Measurements from ENCODE around the gene YY1. TPM values are rescaled to one million over a fixed set of nuclear protein-coding genes. Genes with fewer than 3 reads are reported as not detected.
"Not testable (repeated sequence)": the region's sequence is repeated elsewhere in the genome, so short reads cannot be mapped to it uniquely, and the experiment has no call there.

Gene YY1
- total RNA-seq, 1 donor from 2014 or later, result 102 TPM

DNA sequence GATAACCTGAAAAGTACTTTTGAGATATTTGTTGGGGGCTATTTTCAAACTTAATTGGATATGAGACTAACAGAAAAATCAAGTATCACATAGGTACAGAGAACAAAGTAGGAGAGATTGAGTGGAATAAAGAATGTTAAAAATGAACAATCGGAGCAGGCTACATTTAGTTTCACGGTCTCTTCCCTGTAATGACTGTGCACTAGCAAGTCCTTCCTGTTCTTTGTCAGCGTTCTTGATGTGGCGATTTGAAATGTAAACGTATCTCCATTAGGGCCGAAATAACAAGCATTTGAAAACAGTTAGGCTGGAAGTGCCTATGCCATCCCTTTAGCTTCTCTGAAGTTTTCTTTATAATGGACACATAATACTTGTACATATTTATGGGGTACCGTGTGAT, 36.3 kb downstream of the YY1 start:
- Mint-ChIP-seq H3K9me3 (no peaks in the 10 kb centered on the region), H3K36me3 (ENCODE audit: low read depth) (peaks cover 23% of the 10 kb centered on the region), H3K4me3 (no peak overlapping the region), H3K27ac (no peak overlapping the region), H3K4me1 (peaks cover 31% of the 10 kb centered on the region), H3K27me3 (no peaks in the 10 kb centered on the region)
- intact Hi-C loops (cut with micrococcal nuclease), result loop anchor here (5.0 kb wide), 1 partner anchor 33 kb away; no protein-coding TSS in a partner anchor
- no peak for DNase-seq

GRCh38 chr14:100278702-100279101, 39.8 kb downstream of the YY1 start:
- Mint-ChIP-seq H3K36me3 (ENCODE audit: low read depth) (peaks cover 25% of the 10 kb centered on the region), H3K4me3 (no peak overlapping the region), H3K9me3 (no peaks in the 10 kb centered on the region), H3K4me1 (peaks cover 31% of the 10 kb centered on the region), H3K27me3 (no peaks in the 10 kb centered on the region), H3K27ac (peak overlapping the region; percentile 60)
- no peak for DNase-seq
- intact Hi-C loops (cut with micrococcal nuclease), result loop anchor here (5.0 kb wide), 1 partner anchor 36 kb away; no protein-coding TSS in a partner anchor

- Mint-ChIP-seq H3K9me3 (no peaks in the 10 kb centered on the region), H3K27me3 (no peaks in the 10 kb centered on the region), H3K36me3 (ENCODE audit: low read depth) (peaks cover 25% of the 10 kb centered on the region), H3K4me1 (peaks cover 31% of the 10 kb centered on the region), H3K4me3 (no peak overlapping the region), H3K27ac (no peak overlapping the region)
- intact Hi-C loops (cut with micrococcal nuclease), result loop anchor here (5.0 kb wide), 1 partner anchor 37 kb away; no protein-coding TSS in a partner anchor
- DNase-seq, result no peak
Measured at GRCh38 chr14:100279133-100279532, 40.2 kb downstream of the YY1 start.

DNA sequence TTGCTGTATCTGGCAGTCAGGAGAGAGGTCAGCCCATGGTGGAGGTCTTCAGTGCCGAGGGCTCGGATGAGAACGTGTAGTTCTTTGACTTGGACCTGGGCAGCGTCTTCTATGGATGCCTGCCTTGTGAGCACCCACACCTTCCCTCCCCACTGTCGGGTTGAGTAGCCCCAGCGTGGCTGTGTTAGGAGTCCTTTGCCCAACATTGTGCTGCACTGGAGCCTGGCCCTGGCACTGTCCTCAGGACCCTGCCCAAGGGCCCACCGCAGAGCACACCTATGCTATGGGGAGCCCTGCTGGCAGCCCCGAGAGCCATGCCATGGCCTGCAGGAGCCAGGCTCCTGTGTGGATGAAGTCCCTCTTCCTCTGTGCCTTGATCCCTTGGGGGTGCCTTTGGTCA, 40.6 kb downstream of the YY1 start:
- no peaks in the 10 kb centered on the region for H3K27me3 Mint-ChIP-seq
- intact Hi-C loops (cut with micrococcal nuclease), result loop anchor here (5.0 kb wide), 1 partner anchor 37 kb away; no protein-coding TSS in a partner anchor
- DNase-seq, result no peak
- peaks cover 25% of the 10 kb centered on the region for H3K36me3 Mint-ChIP-seq (ENCODE audit: low read depth)
- no peaks in the 10 kb centered on the region for H3K9me3 Mint-ChIP-seq
- H3K4me1 Mint-ChIP-seq, result peaks cover 29% of the 10 kb centered on the region
- H3K27ac Mint-ChIP-seq, result peak overlapping the region; percentile 42
- no peak overlapping the region for H3K4me3 Mint-ChIP-seq

- Mint-ChIP-seq H3K36me3 (ENCODE audit: low read depth) (peaks cover 14% of the 10 kb centered on the region), H3K4me1 (peaks cover 24% of the 10 kb centered on the region), H3K27me3 (no peaks in the 10 kb centered on the region), H3K27ac (no peak overlapping the region), H3K4me3 (no peak overlapping the region), H3K9me3 (no peaks in the 10 kb centered on the region)
- intact Hi-C loops (cut with micrococcal nuclease), result no loop called here
- no peak for DNase-seq
Measured at GRCh38 chr14:100281286-100282082, 42.5 kb downstream of the YY1 start.

GRCh38 chr14:100282083-100282350, 43.1 kb downstream of the YY1 start:
- Mint-ChIP-seq H3K27ac (peak overlapping the region; percentile 34), H3K36me3 (ENCODE audit: low read depth) (peaks cover 11% of the 10 kb centered on the region), H3K9me3 (no peaks in the 10 kb centered on the region), H3K27me3 (no peaks in the 10 kb centered on the region), H3K4me3 (no peak overlapping the region), H3K4me1 (peaks cover 24% of the 10 kb centered on the region)
- intact Hi-C loops (cut with micrococcal nuclease), result no loop called here
- DNase-seq, result no peak

- no peaks in the 10 kb centered on the region for H3K9me3 Mint-ChIP-seq
- intact Hi-C loops (cut with micrococcal nuclease), result no loop called here
- no peaks in the 10 kb centered on the region for H3K27me3 Mint-ChIP-seq
- H3K4me1 Mint-ChIP-seq, result peaks cover 21% of the 10 kb centered on the region
- no peak for DNase-seq
- H3K4me3 Mint-ChIP-seq, result no peak overlapping the region
- no peak overlapping the region for H3K27ac Mint-ChIP-seq
- H3K36me3 Mint-ChIP-seq (ENCODE audit: low read depth), result peaks cover 4% of the 10 kb centered on the region
Measured at GRCh38 chr14:100282766-100283419, 43.9 kb downstream of the YY1 start.

DNA sequence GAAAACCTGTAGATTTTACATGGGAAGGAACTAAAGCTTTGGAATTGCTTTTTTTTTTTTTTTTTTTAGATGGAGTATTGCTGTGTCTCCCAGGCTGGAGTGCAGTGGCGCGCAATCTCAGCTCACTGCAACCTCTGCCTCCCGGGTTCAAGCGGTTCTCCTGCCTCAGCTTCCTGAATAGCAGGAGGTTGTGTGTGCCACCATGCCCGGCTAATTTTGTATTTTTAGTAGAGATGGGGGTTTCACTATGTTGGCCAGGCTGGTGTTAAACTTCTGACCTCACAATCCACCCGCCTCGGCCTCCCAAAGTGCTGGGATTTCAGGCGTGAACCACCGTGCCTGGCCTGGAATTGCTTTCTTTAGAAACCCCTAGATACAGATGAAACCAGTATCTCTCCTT, 44.5 kb downstream of the YY1 start:
- H3K9me3 Mint-ChIP-seq; DNase-seq; intact Hi-C loops (cut with micrococcal nuclease); H3K4me3 Mint-ChIP-seq; H3K36me3 Mint-ChIP-seq (ENCODE audit: low read depth); H3K27ac Mint-ChIP-seq; H3K27me3 Mint-ChIP-seq: not testable (repeated sequence)
- peaks cover 19% of the 10 kb centered on the region for H3K4me1 Mint-ChIP-seq

DNA sequence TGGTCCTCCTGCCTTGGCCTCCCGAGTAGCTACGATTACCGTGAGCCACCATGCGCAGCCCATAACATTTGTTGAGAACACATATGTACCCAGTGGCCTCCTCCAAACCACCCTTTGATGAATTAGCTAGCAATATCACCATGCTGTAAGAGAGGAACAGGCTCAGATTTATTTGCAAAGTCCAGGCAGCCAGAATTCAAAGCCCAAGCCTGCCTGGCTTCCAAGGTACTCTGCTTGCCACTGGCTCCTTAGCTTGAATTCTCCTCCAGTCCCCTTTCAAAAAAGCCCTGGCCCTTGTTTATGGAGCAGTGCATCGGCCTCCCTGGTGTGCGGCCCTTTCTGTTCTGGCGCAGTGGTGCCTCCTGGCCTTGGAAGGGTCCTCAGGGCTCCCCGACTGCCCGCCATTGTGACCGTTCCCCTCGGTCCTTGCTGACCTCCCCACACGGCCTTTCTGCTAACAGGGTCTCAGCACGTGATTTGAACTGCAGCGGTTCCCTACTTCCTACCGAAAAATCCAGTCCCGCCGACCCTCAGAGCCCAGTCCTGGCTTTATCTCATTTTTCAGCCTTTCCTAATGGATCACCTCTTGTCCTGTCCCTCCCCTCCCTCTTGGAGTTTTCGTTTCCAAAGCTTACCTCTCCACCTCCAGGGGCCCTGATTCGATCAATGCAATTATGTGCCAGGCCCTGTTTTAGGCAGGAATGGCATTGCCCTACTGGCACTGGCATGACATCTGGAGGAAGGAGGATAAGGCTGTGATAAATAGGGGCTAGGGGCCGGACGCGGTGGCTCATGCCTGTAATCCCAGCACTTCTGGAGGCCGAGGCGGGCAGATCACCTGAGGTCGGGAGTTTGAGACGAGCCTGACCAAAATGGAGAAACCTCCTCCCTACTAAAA, 45.3 kb downstream of the YY1 start:
- peaks cover 12% of the 10 kb centered on the region for H3K4me1 Mint-ChIP-seq
- intact Hi-C loops (cut with micrococcal nuclease), result no loop called here
- peak; percentile 55 for DNase-seq
- H3K4me3 Mint-ChIP-seq, result peak overlapping the region; percentile 68
- peak overlapping the region; percentile 54 for H3K27ac Mint-ChIP-seq
- peaks cover 2% of the 10 kb centered on the region for H3K36me3 Mint-ChIP-seq (ENCODE audit: low read depth)
- H3K27me3 Mint-ChIP-seq, result no peaks in the 10 kb centered on the region
- H3K9me3 Mint-ChIP-seq, result no peaks in the 10 kb centered on the region

- Mint-ChIP-seq H3K27ac (no peak overlapping the region), H3K4me1 (peaks cover 10% of the 10 kb centered on the region), H3K4me3 (peak overlapping the region; percentile 80), H3K27me3 (no peaks in the 10 kb centered on the region), H3K36me3 (ENCODE audit: low read depth) (peaks cover 2% of the 10 kb centered on the region), H3K9me3 (no peaks in the 10 kb centered on the region)
- peak; percentile 95 for DNase-seq
- intact Hi-C loops (cut with micrococcal nuclease), result loop anchor here (1.0 kb wide), 2 partner anchors 20 to 90 kb away; a partner anchor contains a TSS
Measured at GRCh38 chr14:100285021-100285912, 46.3 kb downstream of the YY1 start.

- H3K36me3 Mint-ChIP-seq (ENCODE audit: low read depth), result peaks cover 2% of the 10 kb centered on the region
Measured at GRCh38 chr14:100285913-100286400, 47.0 kb downstream of the YY1 start.

GRCh38 chr14:100286484-100287191, 47.7 kb downstream of the YY1 start:
- intact Hi-C loops (cut with micrococcal nuclease), result no loop called here

More at GRCh38 chr14:100285913-100286400, 47.0 kb downstream of the YY1 start:
- no peaks in the 10 kb centered on the region for H3K27me3 Mint-ChIP-seq
- intact Hi-C loops (cut with micrococcal nuclease), result loop anchor here (1.0 kb wide), 2 partner anchors 19 to 89 kb away; a partner anchor contains a TSS
- H3K9me3 Mint-ChIP-seq, result no peaks in the 10 kb centered on the region
- peak overlapping the region; percentile 85 for H3K27ac Mint-ChIP-seq
- no peak for DNase-seq
- peaks cover 10% of the 10 kb centered on the region for H3K4me1 Mint-ChIP-seq
- peak overlapping the region; percentile 80 for H3K4me3 Mint-ChIP-seq

More at GRCh38 chr14:100286484-100287191, 47.7 kb downstream of the YY1 start:
- Mint-ChIP-seq H3K27ac (no peak overlapping the region), H3K4me3 (peak overlapping the region; percentile 80), H3K9me3 (no peaks in the 10 kb centered on the region), H3K27me3 (no peaks in the 10 kb centered on the region), H3K36me3 (ENCODE audit: low read depth) (peaks cover 2% of the 10 kb centered on the region), H3K4me1 (peaks cover 9% of the 10 kb centered on the region)
- peak; percentile 55 for DNase-seq

Measured in activated CD4-positive, alpha-beta T cell treated with anti-CD3 and anti-CD28 coated beads, Interleukin-2, amount 10 ng/mL, durations not matched to agents 24 days and 14 days (primary cell).